GM12878 (cell line): ENCODE results near the gene CELSR2.

Experiments used
- CREM ChIP-seq: IDR thresholded peaks from 2 replicates; pipeline ENCODE4 v1.6.1; 2014; ENCODE audit warnings: antibody characterized with exemption, low read depth
- CTCF ChIP-seq, 3 experiments: IDR thresholded peaks in 2 of 3; conservative IDR thresholded peaks in 1 of 3; 2 replicates each; pipeline ENCODE4 v1.5.1; 2011; ENCODE audit warnings: low read depth in 3 of 3, low read length in 3 of 3, mild to moderate bottlenecking in 3 of 3, control low read depth in 2 of 3, moderate library complexity in 2 of 3, inconsistent platforms in 1 of 3, mixed read lengths in 1 of 3; ENCODE audit not compliant: control insufficient read depth in 2 of 3, insufficient read depth in 1 of 3; ENCODE audit errors: extremely low read depth in 1 of 3
- HDAC6 ChIP-seq: fragments of 200-600 bp; sonication (generic); IDR thresholded peaks from one replicate; pipeline ENCODE4 v1.8.0; 2017; ENCODE audit warnings: antibody characterized with exemption; ENCODE audit not compliant: unreplicated experiment
- MXI1 ChIP-seq: fragments of 150-350 bp; IDR thresholded peaks from 2 replicates; pipeline ENCODE4 v1.6.1; 2011; ENCODE audit warnings: low read depth, mild to moderate bottlenecking, inconsistent platforms, low read length, improper control_type of control experiment
- MYC ChIP-seq: IDR thresholded peaks from 2 replicates; pipeline ENCODE4 v1.6.1; 2011; ENCODE audit warnings: mild to moderate bottlenecking, low read length, moderate library complexity, inconsistent platforms; ENCODE audit not compliant: insufficient read depth, insufficient replicate concordance, insufficient read length, severe bottlenecking
- NFIC ChIP-seq: IDR thresholded peaks from 2 replicates; pipeline ENCODE4 v1.6.1; 2012; ENCODE audit warnings: low read depth, mild to moderate bottlenecking, inconsistent platforms, low read length, moderate library complexity
- POLR2AphosphoS2 ChIP-seq: IDR thresholded peaks from 2 replicates; pipeline ENCODE4 v1.6.1; 2011; ENCODE audit warnings: low read depth, mild to moderate bottlenecking, low read length, improper control_type of control experiment, moderate library complexity
- RAD51 ChIP-seq: fragments of 450-650 bp; IDR thresholded peaks from 2 replicates; pipeline ENCODE4 v1.6.1; 2016; ENCODE audit warnings: moderate library complexity, mild to moderate bottlenecking, inconsistent platforms
- RELB ChIP-seq: fragments of 450-650 bp; IDR thresholded peaks from 2 replicates; pipeline ENCODE4 v1.6.1; 2017; ENCODE audit warnings: low read depth, mild to moderate bottlenecking, moderate library complexity
- SMC3 ChIP-seq: IDR thresholded peaks from 2 replicates; pipeline ENCODE4 v1.6.1; 2011; ENCODE audit warnings: low read length, improper control_type of control experiment, borderline replicate concordance
- ZNF274 ChIP-seq: IDR thresholded peaks from one replicate; pipeline ENCODE4 v1.8.0; 2011; ENCODE audit not compliant: insufficient read length, insufficient read depth

- TF ChIP-seq CTCF (IDR thresholded peaks at IDR 0.05 in 2 of 3, conservative IDR thresholded peaks at IDR 0.05 in 1 of 3; ENCODE audit: control insufficient read depth in 2 of 3, extremely low read depth in 1 of 3, insufficient read depth in 1 of 3, low read depth in 3 of 3, low read length in 3 of 3) (no peak), POLR2AphosphoS2 (no peak), NFIC (no peak), SMC3 (no peak), ZNF274 (no peak), RELB (no peak), RAD51 (no peak), CREM (no peak), MXI1 (no peak), MYC (no peak), HDAC6 (no peak)
These were observed 65.9 kb downstream of the CELSR2 start for GRCh38 chr1:109315288-109315687.
